GM19467 (cell line): Measurements from ENCODE around the gene LIPF.
"Not testable (repeated sequence)": the region's sequence is repeated elsewhere in the genome, so short reads cannot be mapped to it uniquely, and the experiment has no call there.

ENCODE experiments used
- ATAC-seq: cut with Tn5 transposase; IDR thresholded peaks from one replicate; pipeline ENCODE4 v1.9.1; 2021; ENCODE audit warnings: mild to moderate bottlenecking, moderate library complexity; ENCODE audit not compliant: unreplicated experiment

Gene LIPF

GRCh38 chr10:88664142-88664541 is at the start of gene LIPF:
Gene LIPF, plus strand, starts transcription at chr10:88664442. Its CDS starts 2,856 bp downstream, at chr10:88667298.
- no peak for ATAC-seq

GRCh38 chr10:88616250-88616977 is 47.8 kb upstream of the LIPF start:
- ATAC-seq: no peak

- no peak for ATAC-seq
Measured at GRCh38 chr10:88617772-88618300, 46.4 kb upstream of the LIPF start.

- ATAC-seq: no peak
Measured at GRCh38 chr10:88618496-88618895, 45.7 kb upstream of the LIPF start.

GRCh38 chr10:88620441-88620840 is 43.8 kb upstream of the LIPF start:
- no peak for ATAC-seq

- no peak for ATAC-seq
Measured at GRCh38 chr10:88623835-88624234, 40.4 kb upstream of the LIPF start.

GRCh38 chr10:88624840-88625239 is 39.4 kb upstream of the LIPF start:
- no peak for ATAC-seq

- ATAC-seq: no peak
Measured at GRCh38 chr10:88640186-88640585, 24.1 kb upstream of the LIPF start.

GRCh38 chr10:88642209-88642608 is 22.0 kb upstream of the LIPF start:
- no peak for ATAC-seq

- ATAC-seq: no peak
Measured at GRCh38 chr10:88642963-88643362, 21.3 kb upstream of the LIPF start.

GRCh38 chr10:88647061-88647615 is 17.1 kb upstream of the LIPF start:
- no peak for ATAC-seq

- no peak for ATAC-seq
Measured at GRCh38 chr10:88651101-88651551, 13.1 kb upstream of the LIPF start.

- no peak for ATAC-seq
Measured at GRCh38 chr10:88652616-88653015, 11.6 kb upstream of the LIPF start.

- no peak for ATAC-seq
Measured at GRCh38 chr10:88657901-88658300, 6.3 kb upstream of the LIPF start.

- no peak for ATAC-seq
Measured at GRCh38 chr10:88659725-88660597, 4.3 kb upstream of the LIPF start.

- ATAC-seq: no peak
Measured at GRCh38 chr10:88660598-88660884, 3.7 kb upstream of the LIPF start.

GRCh38 chr10:88661018-88661417 is 3.2 kb upstream of the LIPF start:
- ATAC-seq: no peak

GRCh38 chr10:88661577-88661976 is 2.7 kb upstream of the LIPF start:
- no peak for ATAC-seq

- ATAC-seq: not testable (repeated sequence)
Measured at GRCh38 chr10:88663153-88663552, 1.1 kb upstream of the LIPF start.

- no peak for ATAC-seq
Measured at GRCh38 chr10:88668465-88668864, 4.2 kb downstream of the LIPF start.

- ATAC-seq: no peak
Measured at GRCh38 chr10:88670497-88670896, 6.3 kb downstream of the LIPF start.

GRCh38 chr10:88672041-88672440 is 7.8 kb downstream of the LIPF start:
- no peak for ATAC-seq
